ENCODE measurements around the gene AK1. TPM values are rescaled to one million over a fixed set of nuclear protein-coding genes. Genes with fewer than 3 reads are reported as not detected.
A peak's percentile ranks its signal among the peaks of the same experiment; 100 is the strongest.

AK1 gene
- total RNA-seq, 1 donor from 2014 or later, result 39.6 TPM

GRCh38 chr9:127828262-127829031 is 49.0 kb downstream of the AK1 start:
- Mint-ChIP-seq H3K27me3 (ENCODE audit: low read depth) (peaks cover 13% of the 10 kb centered on the region), H3K9me3 (no peaks in the 10 kb centered on the region), H3K4me3 (peak overlapping the region; percentile 77), H3K4me1 (peaks cover 41% of the 10 kb centered on the region), H3K27ac (ENCODE audit: unreplicated experiment) (peak overlapping the region; percentile 50), H3K36me3 (ENCODE audit: low read depth) (no peaks in the 10 kb centered on the region)
- peak; percentile 89 for DNase-seq (ENCODE audit: low read depth, low spot score)
- TF ChIP-seq CTCF (conservative IDR thresholded peaks at IDR 0.05), result no peak

GRCh38 chr9:127826253-127826913 is 51.1 kb downstream of the AK1 start:
- Mint-ChIP-seq H3K4me1 (peaks cover 41% of the 10 kb centered on the region), H3K9me3 (no peaks in the 10 kb centered on the region), H3K36me3 (ENCODE audit: low read depth) (no peaks in the 10 kb centered on the region), H3K27me3 (ENCODE audit: low read depth) (peaks cover 13% of the 10 kb centered on the region), H3K27ac (ENCODE audit: unreplicated experiment) (no peak overlapping the region), H3K4me3 (no peak overlapping the region)
- DNase-seq (ENCODE audit: low read depth, low spot score), result no peak
- no peak for TF ChIP-seq CTCF (conservative IDR thresholded peaks at IDR 0.05)

- Mint-ChIP-seq H3K9me3 (no peaks in the 10 kb centered on the region), H3K27me3 (ENCODE audit: low read depth) (peaks cover 13% of the 10 kb centered on the region), H3K27ac (ENCODE audit: unreplicated experiment) (no peak overlapping the region), H3K4me3 (no peak overlapping the region), H3K4me1 (peaks cover 36% of the 10 kb centered on the region), H3K36me3 (ENCODE audit: low read depth) (no peaks in the 10 kb centered on the region)
- peak; percentile 89 for DNase-seq (ENCODE audit: low read depth, low spot score)
- TF ChIP-seq CTCF (conservative IDR thresholded peaks at IDR 0.05), result peak; percentile 67
Observed at GRCh38 chr9:127825319-127826051, 52.0 kb downstream of the AK1 start.

GRCh38 chr9:127822108-127822507 is 55.4 kb downstream of the AK1 start:
- H3K36me3 Mint-ChIP-seq (ENCODE audit: low read depth), result no peaks in the 10 kb centered on the region
- H3K9me3 Mint-ChIP-seq, result no peaks in the 10 kb centered on the region
- DNase-seq (ENCODE audit: low read depth, low spot score), result no peak
- no peak overlapping the region for H3K4me3 Mint-ChIP-seq
- H3K4me1 Mint-ChIP-seq, result peaks cover 20% of the 10 kb centered on the region
- H3K27me3 Mint-ChIP-seq (ENCODE audit: low read depth), result peaks cover 7% of the 10 kb centered on the region
- H3K27ac Mint-ChIP-seq (ENCODE audit: unreplicated experiment), result no peak overlapping the region
- TF ChIP-seq CTCF (conservative IDR thresholded peaks at IDR 0.05), result no peak

GRCh38 chr9:127818574-127818973 is 58.9 kb downstream of the AK1 start:
- H3K9me3 Mint-ChIP-seq, result no peaks in the 10 kb centered on the region
- H3K27ac Mint-ChIP-seq (ENCODE audit: unreplicated experiment), result peak overlapping the region; percentile 13
- no peak overlapping the region for H3K4me3 Mint-ChIP-seq
- DNase-seq (ENCODE audit: low read depth, low spot score), result no peak
- H3K36me3 Mint-ChIP-seq (ENCODE audit: low read depth), result no peaks in the 10 kb centered on the region
- no peak for TF ChIP-seq CTCF (conservative IDR thresholded peaks at IDR 0.05)
- no peaks in the 10 kb centered on the region for H3K27me3 Mint-ChIP-seq (ENCODE audit: low read depth)
- peaks cover 10% of the 10 kb centered on the region for H3K4me1 Mint-ChIP-seq
